Mucosa of descending colon (tissue), 3 donors: ENCODE measurements around the gene RAB11FIP3. TPM values are rescaled to one million over a fixed set of nuclear protein-coding genes. Genes with fewer than 3 reads are reported as not detected.

Experiments
- ATAC-seq: fragments of 200-7000 bp; cut with Tn5 transposase; one replicate; pipeline ENCODE4 v1.9.1; 2020; ENCODE audit warnings: mild to moderate bottlenecking, moderate library complexity
- DNase-seq, 3 donors: peaks; one replicate each; pipeline ENCODE4 v3.0.0-alpha.2; 2020
- H3K36me3 ChIP-seq: fragments of 200-600 bp; one replicate; pipeline ENCODE4 v1.8.0; 2021; ENCODE audit warnings: low read depth, mild to moderate bottlenecking
- H3K4me1 ChIP-seq: fragments of 200-600 bp; one replicate; pipeline ENCODE4 v1.8.0; 2021; ENCODE audit warnings: low read depth, mild to moderate bottlenecking
- H3K4me3 ChIP-seq: fragments of 200-600 bp; one replicate; pipeline ENCODE4 v1.8.0; 2021; ENCODE audit warnings: mild to moderate bottlenecking
- H3K9me3 ChIP-seq: fragments of 200-600 bp; one replicate; pipeline ENCODE4 v1.8.0; 2021; ENCODE audit warnings: mild to moderate bottlenecking
- intact Hi-C, 2 donors: fragments of 100-400 bp; cut with DNase I in 1 of 2; cut with micrococcal nuclease in 1 of 2; formaldehyde crosslinking; loops; one replicate each; pipeline versions ENCODE4 v1.11.0 to v1.11.1; 2022; cut with DNase I, micrococcal nuclease
- total RNA-seq, 3 donors: library from RNA; stranded (reverse); fragmentation: NEBNext Ultra II Directional in 2 of 3; extraction: Animal tissue kit (Norgen Biotek cat#: 25700) in 2 of 3; gene quantifications; one replicate each; pipeline versions ENCODE4 v1.2.1 to v1.2.4, GENCODE V29; 2021 to 2023
- TF ChIP-seq, protein P1 (sequence below): fragments of 200-600 bp; IDR thresholded peaks from one replicate; pipeline ENCODE4 v1.8.0; 2022; ENCODE audit warnings: antibody characterized with exemption, mild to moderate bottlenecking
- donor health status: DM: no; HTN: no; CAD: no; lungs with moderate emphysema.
- donor health status: DM: no; HTN: no; CAD: no.
- donor health status: DM: no; HTN: yes; CAD: no.

The RAB11FIP3 gene
- total RNA-seq, 3 donors from 2014 or later: 22.3 to 45.6 (median 30.7) TPM

DNA sequence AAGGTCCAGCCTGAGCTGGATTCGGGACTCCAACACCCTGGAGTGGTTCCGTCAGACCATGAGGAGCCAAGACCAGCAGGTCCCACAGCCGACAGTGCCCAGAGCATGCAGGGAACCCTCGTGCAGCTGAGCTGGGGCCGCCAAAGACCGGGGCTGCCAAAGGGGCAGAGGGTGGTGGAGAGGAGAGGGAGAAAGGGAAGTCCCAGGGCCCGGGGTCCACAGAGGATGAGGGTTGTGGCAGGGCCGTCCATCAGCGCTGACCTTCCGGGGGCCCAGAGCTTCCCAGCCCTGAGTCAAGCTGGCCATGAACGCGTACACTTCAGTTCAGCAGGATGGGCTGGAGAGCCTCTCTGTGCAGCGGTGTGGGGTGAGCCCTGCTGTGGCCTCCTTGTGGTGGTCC, 95.4 kb downstream of the RAB11FIP3 start:
- Histone ChIP-seq H3K36me3 (no peaks in the 10 kb centered on the region), H3K4me1 (peaks cover 13% of the 10 kb centered on the region), H3K4me3 (no peak overlapping the region), H3K9me3 (no peaks in the 10 kb centered on the region)
- intact Hi-C loops: no loop called here
- no peak for ATAC-seq
- peak in 1 of 3 donors; percentile 50 for DNase-seq
- TF ChIP-seq, protein P1, sequence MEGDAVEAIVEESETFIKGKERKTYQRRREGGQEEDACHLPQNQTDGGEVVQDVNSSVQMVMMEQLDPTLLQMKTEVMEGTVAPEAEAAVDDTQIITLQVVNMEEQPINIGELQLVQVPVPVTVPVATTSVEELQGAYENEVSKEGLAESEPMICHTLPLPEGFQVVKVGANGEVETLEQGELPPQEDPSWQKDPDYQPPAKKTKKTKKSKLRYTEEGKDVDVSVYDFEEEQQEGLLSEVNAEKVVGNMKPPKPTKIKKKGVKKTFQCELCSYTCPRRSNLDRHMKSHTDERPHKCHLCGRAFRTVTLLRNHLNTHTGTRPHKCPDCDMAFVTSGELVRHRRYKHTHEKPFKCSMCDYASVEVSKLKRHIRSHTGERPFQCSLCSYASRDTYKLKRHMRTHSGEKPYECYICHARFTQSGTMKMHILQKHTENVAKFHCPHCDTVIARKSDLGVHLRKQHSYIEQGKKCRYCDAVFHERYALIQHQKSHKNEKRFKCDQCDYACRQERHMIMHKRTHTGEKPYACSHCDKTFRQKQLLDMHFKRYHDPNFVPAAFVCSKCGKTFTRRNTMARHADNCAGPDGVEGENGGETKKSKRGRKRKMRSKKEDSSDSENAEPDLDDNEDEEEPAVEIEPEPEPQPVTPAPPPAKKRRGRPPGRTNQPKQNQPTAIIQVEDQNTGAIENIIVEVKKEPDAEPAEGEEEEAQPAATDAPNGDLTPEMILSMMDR: no peak

DNA sequence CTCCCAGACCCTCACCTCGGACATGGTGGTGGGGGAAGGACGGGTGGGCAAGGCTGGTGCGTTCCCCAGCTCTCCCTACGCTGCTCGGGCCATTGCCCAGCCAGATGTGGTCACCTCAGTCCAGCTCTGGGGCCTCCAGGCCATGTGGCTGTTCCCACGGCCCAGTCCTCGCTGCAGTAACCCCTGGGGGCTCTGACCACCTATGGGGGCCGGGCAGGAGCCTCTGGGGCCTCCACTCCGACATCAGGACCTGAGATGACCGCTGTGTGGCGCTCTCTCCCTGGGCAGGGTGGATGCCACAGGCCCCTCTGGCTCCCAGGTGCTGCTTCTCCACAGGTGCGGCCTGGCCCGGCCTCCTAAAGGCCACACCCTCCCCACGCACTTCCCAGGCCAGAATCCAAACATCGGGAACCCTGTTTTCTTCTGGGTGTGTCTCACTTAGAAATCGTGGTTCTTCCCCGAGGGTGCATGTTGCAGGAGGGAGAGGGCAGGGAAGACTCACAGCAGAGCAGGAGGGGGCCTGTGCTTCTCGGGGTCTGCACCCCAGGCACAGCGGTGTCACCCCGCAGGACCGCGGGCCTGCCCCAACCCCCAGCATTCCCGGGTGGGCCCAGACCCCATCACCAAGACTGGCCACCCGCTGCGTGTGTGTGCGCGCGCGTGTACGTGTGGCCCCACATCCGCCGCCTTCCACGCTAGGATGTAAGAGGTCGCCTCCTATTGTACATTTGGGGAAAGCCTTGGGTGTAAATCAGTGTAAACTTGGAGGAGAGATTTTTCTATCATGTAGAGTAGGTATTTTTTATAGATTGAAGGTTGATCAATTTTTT, 96.1 kb downstream of the RAB11FIP3 start:
- H3K9me3 ChIP-seq: no peaks in the 10 kb centered on the region
- intact Hi-C loops: no loop called here
- DNase-seq (peak; percentile 77 to 86 (median 83)), ATAC-seq (peak; percentile 84)
- H3K4me3 ChIP-seq: no peak overlapping the region
- TF ChIP-seq, protein P1: no peak
- H3K4me1 ChIP-seq: peaks cover 20% of the 10 kb centered on the region
- H3K36me3 ChIP-seq: no peaks in the 10 kb centered on the region

DNA sequence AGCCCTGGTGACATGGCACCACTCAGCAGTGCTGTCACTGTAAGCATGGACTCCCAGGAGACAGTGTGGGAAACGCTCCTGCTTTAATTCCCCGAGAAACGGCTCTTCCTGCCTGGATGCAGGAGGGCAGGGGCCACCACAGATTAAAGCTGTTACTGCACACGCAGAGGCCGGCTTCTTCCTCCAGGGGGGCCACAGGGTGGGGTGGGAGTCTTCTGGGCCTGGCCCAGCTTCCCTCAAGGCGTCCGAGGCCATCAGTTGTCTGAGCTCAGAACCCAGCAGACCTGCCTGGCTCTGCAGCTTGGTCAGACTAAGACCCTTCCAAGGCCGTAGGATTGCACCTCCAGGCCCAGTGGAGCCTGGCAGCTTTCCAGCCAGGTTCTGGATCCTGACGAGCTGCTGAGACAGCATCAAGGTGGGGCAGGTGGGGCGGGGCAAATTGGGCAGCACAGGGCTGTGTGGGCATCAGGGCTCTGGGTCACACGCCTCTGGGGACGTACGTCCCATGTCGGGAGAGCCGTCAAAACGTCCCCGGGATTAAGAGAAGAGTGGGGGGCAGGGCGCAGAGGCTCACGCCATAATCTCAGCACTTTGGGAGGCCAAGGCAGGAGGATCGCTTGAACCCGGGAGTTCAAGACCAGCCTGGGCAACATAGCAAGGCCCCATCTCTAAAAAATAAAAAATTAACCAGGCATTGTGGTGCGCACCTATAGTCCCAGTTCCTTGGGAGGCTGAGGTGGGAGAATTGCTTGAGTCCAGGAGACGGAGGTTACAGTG, 97.1 kb downstream of the RAB11FIP3 start:
- Histone ChIP-seq H3K4me1 (peaks cover 20% of the 10 kb centered on the region), H3K4me3 (no peak overlapping the region), H3K36me3 (no peaks in the 10 kb centered on the region), H3K9me3 (no peaks in the 10 kb centered on the region)
- TF ChIP-seq, protein P1: no peak
- DNase-seq: peak; percentile 36 to 58 (median 45)
- intact Hi-C loops: no loop called here
- ATAC-seq: no peak

DNA sequence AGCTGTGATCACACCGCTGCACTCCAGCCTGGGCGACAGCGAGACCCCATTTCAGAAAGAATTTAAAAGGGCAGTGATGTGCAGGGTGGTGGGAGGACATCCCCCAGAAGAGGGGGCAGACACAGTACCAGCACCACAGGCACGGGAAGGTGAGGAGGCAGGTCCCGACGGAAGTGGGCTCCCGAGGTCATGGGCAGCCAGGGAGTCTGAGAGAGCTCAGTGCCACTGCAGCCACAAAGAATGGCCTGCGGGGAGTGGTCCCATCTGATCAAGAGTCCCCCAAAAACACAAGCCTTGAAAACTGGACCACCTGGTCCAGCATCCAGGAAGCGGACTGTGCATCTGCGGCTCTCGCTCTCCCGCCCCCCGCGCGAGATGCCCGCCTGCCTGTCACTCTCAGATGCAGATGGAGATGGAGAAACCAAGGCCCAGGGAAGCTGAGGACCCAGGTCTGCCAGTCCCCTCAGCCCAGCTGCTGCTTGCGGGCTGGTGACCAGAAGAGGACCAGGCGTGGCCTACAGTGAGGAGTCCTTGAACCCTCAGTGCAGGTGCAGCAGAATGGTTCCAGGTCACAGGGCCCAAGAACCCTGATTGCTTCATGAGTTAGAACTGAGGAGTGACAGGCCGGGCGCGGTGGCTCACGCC, 97.8 kb downstream of the RAB11FIP3 start:
- Histone ChIP-seq H3K4me1 (peaks cover 20% of the 10 kb centered on the region), H3K4me3 (no peak overlapping the region), H3K9me3 (no peaks in the 10 kb centered on the region), H3K36me3 (no peaks in the 10 kb centered on the region)
- intact Hi-C loops: no loop called here
- peak in 1 of 3 donors; percentile 46 for DNase-seq
- TF ChIP-seq, protein P1: no peak
- no peak for ATAC-seq

DNA sequence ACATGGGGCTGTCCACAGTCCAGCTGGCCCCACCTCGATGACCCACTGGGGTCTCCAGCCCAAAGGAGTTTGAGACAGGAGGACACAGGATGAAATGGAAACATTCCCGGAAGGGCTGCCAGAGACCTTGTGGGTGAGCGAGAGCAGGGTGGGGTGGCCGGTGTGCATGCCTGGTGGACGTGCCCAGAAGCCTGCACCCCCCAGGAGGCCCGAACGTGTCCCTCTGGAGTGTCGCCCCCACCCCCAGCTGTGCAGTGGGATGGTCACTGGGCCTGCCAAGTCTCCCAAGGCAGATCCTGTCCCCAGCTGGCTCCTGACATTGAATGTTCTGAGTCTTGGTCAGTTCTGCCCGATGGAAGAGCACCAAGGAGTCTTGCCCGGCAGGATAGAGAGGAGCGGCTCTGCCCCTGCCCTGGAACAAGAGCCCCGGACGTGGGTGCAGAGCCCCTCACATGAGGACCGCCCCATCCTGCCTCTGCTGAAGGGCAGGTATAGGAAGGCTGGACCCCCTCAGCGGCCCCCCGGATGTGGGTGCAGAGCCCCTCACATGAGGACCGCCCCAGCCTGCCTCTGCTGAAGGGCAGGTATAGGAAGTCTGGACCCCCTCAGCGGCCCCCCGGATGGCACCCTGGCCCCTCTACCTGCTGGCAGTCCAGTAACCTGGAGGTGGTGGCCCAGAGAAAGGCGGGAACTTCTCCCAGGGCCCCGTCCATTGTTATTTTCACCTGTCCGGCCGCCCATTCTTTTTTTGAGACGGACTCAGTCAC, 99.0 kb downstream of the RAB11FIP3 start:
- DNase-seq (peak in 1 of 3 donors; percentile 55), ATAC-seq (no peak)
- TF ChIP-seq, protein P1: no peak
- Histone ChIP-seq H3K9me3 (no peaks in the 10 kb centered on the region), H3K4me1 (peaks cover 26% of the 10 kb centered on the region), H3K36me3 (no peaks in the 10 kb centered on the region), H3K4me3 (no peak overlapping the region)
- intact Hi-C loops: no loop called here
